Measurements from ENCODE around the gene PER3.

DNA sequence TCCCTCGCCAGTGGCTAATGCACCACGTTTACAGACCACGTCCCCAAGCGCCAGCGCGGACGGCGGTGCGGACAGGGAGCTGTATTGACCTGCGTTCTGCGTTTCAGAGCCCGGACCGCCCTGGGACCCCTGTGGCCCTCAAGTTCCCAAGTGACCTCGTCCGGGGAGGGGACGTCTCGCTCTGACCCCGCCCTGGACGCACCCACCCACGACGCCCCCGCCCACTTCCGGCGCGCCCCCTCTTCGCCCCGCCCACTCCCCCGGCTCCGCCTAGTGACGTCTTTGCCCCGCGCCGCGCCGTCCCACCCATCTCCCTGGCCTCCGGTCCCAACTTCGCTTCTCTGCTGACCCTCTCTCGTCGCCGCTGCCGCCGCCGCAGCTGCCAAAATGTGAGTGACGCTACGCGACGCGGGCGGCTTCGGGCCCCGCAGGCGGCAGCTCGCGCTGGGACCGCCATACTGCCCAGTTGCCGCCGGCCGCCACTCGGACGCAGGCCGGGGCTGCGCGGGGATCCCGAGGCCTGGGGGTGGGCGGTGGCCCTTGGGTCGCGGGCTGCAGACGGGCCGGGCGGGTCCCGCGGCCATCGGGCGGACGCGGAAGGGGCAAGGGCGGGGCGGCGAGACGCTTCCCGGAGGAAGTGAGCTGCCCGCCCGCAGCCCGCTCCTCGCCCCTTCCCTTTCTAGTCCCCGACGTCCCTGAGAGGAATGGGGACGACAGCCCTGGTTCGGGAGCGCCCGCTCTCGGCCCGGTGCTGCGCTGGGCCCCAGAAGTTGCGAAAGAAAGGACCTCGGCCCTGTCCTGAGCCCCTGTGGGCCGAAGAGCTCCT lies 12.9 kb upstream of the PER3 start, which contains the start of gene VAMP3:
- TF ChIP-seq, protein P1, sequence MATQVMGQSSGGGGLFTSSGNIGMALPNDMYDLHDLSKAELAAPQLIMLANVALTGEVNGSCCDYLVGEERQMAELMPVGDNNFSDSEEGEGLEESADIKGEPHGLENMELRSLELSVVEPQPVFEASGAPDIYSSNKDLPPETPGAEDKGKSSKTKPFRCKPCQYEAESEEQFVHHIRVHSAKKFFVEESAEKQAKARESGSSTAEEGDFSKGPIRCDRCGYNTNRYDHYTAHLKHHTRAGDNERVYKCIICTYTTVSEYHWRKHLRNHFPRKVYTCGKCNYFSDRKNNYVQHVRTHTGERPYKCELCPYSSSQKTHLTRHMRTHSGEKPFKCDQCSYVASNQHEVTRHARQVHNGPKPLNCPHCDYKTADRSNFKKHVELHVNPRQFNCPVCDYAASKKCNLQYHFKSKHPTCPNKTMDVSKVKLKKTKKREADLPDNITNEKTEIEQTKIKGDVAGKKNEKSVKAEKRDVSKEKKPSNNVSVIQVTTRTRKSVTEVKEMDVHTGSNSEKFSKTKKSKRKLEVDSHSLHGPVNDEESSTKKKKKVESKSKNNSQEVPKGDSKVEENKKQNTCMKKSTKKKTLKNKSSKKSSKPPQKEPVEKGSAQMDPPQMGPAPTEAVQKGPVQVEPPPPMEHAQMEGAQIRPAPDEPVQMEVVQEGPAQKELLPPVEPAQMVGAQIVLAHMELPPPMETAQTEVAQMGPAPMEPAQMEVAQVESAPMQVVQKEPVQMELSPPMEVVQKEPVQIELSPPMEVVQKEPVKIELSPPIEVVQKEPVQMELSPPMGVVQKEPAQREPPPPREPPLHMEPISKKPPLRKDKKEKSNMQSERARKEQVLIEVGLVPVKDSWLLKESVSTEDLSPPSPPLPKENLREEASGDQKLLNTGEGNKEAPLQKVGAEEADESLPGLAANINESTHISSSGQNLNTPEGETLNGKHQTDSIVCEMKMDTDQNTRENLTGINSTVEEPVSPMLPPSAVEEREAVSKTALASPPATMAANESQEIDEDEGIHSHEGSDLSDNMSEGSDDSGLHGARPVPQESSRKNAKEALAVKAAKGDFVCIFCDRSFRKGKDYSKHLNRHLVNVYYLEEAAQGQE (tag by site-specific recombination; IDR thresholded peaks at IDR 0.05), result no peak
- TF ChIP-seq INSM2 (tag by site-specific recombination; IDR thresholded peaks at IDR 0.05), result no peak
- TF ChIP-seq ZNF555 (tag by site-specific recombination; conservative IDR thresholded peaks at IDR 0.05), result no peak
- no peak for TF ChIP-seq CTCF (tag by site-specific recombination; IDR thresholded peaks at IDR 0.05)
- TF ChIP-seq ZNF221 (tag by site-specific recombination; IDR thresholded peaks at IDR 0.05; ENCODE audit: borderline replicate concordance), result no peak
- TF ChIP-seq, protein P2, sequence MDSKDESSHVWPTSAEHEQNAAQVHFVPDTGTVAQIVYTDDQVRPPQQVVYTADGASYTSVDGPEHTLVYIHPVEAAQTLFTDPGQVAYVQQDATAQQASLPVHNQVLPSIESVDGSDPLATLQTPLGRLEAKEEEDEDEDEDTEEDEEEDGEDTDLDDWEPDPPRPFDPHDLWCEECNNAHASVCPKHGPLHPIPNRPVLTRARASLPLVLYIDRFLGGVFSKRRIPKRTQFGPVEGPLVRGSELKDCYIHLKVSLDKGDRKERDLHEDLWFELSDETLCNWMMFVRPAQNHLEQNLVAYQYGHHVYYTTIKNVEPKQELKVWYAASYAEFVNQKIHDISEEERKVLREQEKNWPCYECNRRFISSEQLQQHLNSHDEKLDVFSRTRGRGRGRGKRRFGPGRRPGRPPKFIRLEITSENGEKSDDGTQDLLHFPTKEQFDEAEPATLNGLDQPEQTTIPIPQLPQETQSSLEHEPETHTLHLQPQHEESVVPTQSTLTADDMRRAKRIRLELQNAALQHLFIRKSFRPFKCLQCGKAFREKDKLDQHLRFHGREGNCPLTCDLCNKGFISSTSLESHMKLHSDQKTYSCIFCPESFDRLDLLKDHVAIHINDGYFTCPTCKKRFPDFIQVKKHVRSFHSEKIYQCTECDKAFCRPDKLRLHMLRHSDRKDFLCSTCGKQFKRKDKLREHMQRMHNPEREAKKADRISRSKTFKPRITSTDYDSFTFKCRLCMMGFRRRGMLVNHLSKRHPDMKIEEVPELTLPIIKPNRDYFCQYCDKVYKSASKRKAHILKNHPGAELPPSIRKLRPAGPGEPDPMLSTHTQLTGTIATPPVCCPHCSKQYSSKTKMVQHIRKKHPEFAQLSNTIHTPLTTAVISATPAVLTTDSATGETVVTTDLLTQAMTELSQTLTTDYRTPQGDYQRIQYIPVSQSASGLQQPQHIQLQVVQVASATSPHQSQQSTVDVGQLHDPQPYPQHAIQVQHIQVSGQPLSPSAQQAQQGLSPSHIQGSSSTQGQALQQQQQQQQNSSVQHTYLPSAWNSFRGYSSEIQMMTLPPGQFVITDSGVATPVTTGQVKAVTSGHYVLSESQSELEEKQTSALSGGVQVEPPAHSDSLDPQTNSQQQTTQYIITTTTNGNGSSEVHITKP (tag by site-specific recombination; IDR thresholded peaks at IDR 0.05), result peak; percentile 78
- TF ChIP-seq KLF17 (tag by site-specific recombination; IDR thresholded peaks at IDR 0.05), result 0 out of 2 replicates have a peak, but pooled peaks have one; percentile 37
- TF ChIP-seq, protein P3, sequence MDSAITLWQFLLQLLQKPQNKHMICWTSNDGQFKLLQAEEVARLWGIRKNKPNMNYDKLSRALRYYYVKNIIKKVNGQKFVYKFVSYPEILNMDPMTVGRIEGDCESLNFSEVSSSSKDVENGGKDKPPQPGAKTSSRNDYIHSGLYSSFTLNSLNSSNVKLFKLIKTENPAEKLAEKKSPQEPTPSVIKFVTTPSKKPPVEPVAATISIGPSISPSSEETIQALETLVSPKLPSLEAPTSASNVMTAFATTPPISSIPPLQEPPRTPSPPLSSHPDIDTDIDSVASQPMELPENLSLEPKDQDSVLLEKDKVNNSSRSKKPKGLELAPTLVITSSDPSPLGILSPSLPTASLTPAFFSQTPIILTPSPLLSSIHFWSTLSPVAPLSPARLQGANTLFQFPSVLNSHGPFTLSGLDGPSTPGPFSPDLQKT (IDR thresholded peaks at IDR 0.05; ENCODE audit: borderline replicate concordance, low read depth, low read length), result no peak
- TF ChIP-seq ZNF654 (tag by site-specific recombination; IDR thresholded peaks at IDR 0.05; ENCODE audit: low read depth), result no peak
- TF ChIP-seq ZNF239 (tag by site-specific recombination; IDR thresholded peaks at IDR 0.05), result no peak
- no peak for TF ChIP-seq ZNF266 (tag by site-specific recombination; IDR thresholded peaks at IDR 0.05; ENCODE audit: low read depth)
- TF ChIP-seq, protein P4, sequence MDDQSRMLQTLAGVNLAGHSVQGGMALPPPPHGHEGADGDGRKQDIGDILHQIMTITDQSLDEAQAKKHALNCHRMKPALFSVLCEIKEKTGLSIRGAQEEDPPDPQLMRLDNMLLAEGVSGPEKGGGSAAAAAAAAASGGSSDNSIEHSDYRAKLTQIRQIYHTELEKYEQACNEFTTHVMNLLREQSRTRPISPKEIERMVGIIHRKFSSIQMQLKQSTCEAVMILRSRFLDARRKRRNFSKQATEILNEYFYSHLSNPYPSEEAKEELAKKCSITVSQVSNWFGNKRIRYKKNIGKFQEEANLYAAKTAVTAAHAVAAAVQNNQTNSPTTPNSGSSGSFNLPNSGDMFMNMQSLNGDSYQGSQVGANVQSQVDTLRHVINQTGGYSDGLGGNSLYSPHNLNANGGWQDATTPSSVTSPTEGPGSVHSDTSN (CRISPR knock-in tag; IDR thresholded peaks at IDR 0.05), result peak; percentile 77

All from HEK293 (cell line).